Activated T-cell treated with anti-CD3 and anti-CD28 coated beads, Interleukin-2, amount 50 U/mL, for 72 hours (primary cell): Measurements from ENCODE around the gene NDUFB6. TPM values are rescaled to one million over a fixed set of nuclear protein-coding genes. Genes with fewer than 3 reads are reported as not detected.

Experiments
- ATAC-seq, 2 donors: fragments of 150-1000 bp; cut with Tn5 transposase; replicated peaks in 1 of 2; 2 replicates each; pipeline ENCODE4 v1.10.0; 2021; ENCODE audit warnings: moderate library complexity in 2 of 2, mild to moderate bottlenecking in 1 of 2
- DNase-seq, 2 donors: peaks; one replicate each; pipeline ENCODE4 v3.0.0; 2021 to 2022; ENCODE audit warnings: mixed read lengths in 1 of 2
- H3K27ac Mint-ChIP-seq: one replicate; pipeline ENCODE4 v1.8.0; 2022; ENCODE audit warnings: mild to moderate bottlenecking, moderate library complexity, mixed read lengths
- H3K27me3 Mint-ChIP-seq: one replicate; pipeline ENCODE4 v1.8.0; 2022; ENCODE audit warnings: low read depth, mixed read lengths
- H3K36me3 Mint-ChIP-seq, 2 donors: one replicate each; pipeline ENCODE4 v1.8.0; 2022; ENCODE audit warnings: mixed read lengths in 2 of 2, mild to moderate bottlenecking in 1 of 2; ENCODE audit not compliant: insufficient read depth in 2 of 2
- H3K4me1 Mint-ChIP-seq: one replicate; pipeline ENCODE4 v1.8.0; 2022; ENCODE audit warnings: low read depth, mixed read lengths
- H3K4me3 Mint-ChIP-seq, 2 donors: one replicate each; pipeline ENCODE4 v1.8.0; 2022; ENCODE audit warnings: mild to moderate bottlenecking in 2 of 2, mixed read lengths in 2 of 2, moderate library complexity in 2 of 2
- H3K9me3 Mint-ChIP-seq, 2 donors: one replicate each; pipeline ENCODE4 v1.8.0; 2022; ENCODE audit warnings: mixed read lengths in 2 of 2
- total RNA-seq, 2 donors: library from RNA; stranded (reverse); gene quantifications; one replicate each; pipeline ENCODE4 v1.2.3, GENCODE V29; 2022

The NDUFB6 gene
- total RNA-seq, 2 donors from 2014 or later = 29.2 to 31.7 TPM

DNA sequence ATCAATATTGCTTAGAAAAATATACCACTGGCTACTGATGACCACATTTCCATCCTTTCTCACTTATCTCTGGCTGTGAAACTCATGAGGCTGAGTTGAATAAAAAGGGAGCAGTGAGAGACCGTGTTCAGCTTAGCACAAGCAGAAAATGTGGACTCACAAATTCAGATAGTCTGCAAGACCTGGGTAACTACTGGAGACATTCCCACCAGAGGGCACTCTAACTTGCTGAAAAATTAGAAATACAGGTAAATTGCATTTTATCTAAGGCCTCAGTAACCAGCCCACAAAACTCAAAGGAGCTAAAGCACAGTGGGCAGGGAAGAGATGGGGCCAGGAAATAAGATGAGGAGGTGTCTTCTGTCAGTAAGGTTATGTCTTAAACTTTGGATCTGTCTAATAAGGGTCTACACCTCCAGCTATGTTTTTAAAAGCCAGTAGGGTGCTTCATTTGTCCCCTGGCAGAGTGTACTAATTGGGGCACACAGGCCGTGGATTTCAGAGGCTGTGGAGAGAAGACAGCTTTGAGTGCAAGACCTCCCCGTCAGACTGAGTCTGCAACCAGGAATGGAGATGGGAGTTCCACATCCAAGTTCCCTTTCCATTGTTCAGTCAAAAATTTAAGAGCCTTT, 8.7 kb upstream of the NDUFB6 start:
- Mint-ChIP-seq H3K36me3 (no peaks in the 10 kb centered on the region), H3K4me1 (peaks cover 8% of the 10 kb centered on the region), H3K9me3 (no peaks in the 10 kb centered on the region), H3K27ac (no peak overlapping the region), H3K27me3 (peaks cover 31% of the 10 kb centered on the region), H3K4me3 (no peak overlapping the region)
- DNase-seq (peak; percentile 15 to 31), ATAC-seq (peak; percentile 63 to 72)

DNA sequence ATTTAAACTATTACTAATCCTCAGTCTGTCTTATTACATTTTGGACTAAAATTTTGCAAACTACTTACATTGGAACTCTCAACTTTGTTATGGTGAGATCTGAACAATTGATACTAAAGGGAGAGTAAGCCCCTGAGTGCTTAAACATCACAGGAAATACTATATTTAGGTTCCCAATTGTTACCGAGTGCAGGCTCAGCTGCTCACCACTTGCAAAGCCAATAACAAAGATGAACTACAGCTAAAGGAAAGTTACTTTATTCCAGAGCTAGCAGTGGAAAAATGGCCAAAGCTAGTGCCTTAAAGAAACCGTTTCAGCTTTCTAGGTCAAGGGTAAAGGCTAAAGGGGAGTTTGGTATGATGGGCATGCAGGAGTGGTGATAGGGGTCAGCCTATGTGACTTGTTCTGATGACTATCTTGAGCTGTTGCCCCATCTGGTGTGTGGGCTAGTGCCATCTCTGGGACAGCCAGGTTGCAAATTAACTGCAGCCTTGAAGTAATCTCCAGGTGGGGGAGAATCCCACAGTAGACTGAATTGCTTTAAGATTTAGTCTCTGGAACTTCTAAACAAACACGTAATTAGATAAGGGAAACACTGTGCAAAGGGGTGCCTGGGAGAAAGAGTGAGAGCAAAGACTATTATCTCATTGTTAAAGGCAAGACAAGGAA, 7.8 kb upstream of the NDUFB6 start:
- Mint-ChIP-seq H3K9me3 (no peaks in the 10 kb centered on the region), H3K4me3 (no peak overlapping the region), H3K4me1 (peaks cover 8% of the 10 kb centered on the region), H3K27ac (no peak overlapping the region), H3K27me3 (peaks cover 26% of the 10 kb centered on the region), H3K36me3 (no peaks in the 10 kb centered on the region)
- no peak for DNase-seq
- ATAC-seq = no peak

GRCh38 chr9:32579706-32580331, 6.9 kb upstream of the NDUFB6 start:
- Mint-ChIP-seq H3K4me1 (peaks cover 8% of the 10 kb centered on the region), H3K27ac (peak overlapping the region; percentile 79)
- ATAC-seq = peak; percentile 35 to 56

DNA sequence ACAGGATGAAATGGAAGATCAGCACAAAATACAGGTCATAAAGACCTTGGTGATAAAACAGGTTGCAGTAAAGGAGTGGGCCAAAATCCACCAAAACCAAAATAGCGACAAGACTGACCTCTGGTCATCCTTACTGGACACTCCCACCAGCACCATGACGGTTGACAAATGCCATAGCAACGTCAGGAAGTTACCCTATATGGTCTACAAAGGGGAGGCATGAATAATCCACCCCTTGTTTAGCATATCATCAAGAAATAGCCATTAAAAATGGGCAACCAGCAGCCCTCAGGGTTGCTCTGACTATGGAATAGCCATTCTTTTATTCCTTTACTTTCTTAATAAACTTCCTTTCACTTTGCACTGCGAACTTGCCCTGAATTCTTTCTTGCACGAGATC, 6.0 kb upstream of the NDUFB6 start:
- ATAC-seq = no peak
- H3K4me1 Mint-ChIP-seq = peaks cover 11% of the 10 kb centered on the region
- no peak for DNase-seq

More at GRCh38 chr9:32579706-32580331, 6.9 kb upstream of the NDUFB6 start:
- no peaks in the 10 kb centered on the region for H3K9me3 Mint-ChIP-seq
- no peak overlapping the region for H3K4me3 Mint-ChIP-seq
- no peaks in the 10 kb centered on the region for H3K36me3 Mint-ChIP-seq
- DNase-seq = peak; percentile 75 to 79
- H3K27me3 Mint-ChIP-seq = peaks cover 19% of the 10 kb centered on the region

DNA sequence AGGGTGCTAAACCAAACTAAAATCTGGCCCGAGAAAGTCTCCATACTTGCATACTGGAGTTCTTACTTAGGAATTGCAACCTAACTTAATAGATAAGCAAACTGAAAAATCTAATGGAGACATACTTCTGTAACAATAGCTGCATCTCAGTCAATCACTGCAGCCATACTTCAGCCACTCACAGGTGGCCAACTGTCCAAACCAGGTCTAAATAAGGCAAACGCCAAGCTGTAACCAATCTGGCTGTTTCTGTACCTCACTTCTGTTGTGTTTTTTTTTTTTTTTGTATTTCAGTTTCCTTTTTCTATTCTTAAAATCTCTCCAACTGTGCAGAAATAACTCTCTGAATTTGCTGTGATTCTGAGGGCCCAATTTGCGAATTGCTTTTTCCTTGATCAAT, 4.4 kb upstream of the NDUFB6 start:
- ATAC-seq (no peak), DNase-seq (no peak)
- Mint-ChIP-seq H3K9me3 (no peaks in the 10 kb centered on the region), H3K27ac (no peak overlapping the region), H3K4me1 (peaks cover 22% of the 10 kb centered on the region), H3K27me3 (peaks cover 15% of the 10 kb centered on the region), H3K4me3 (no peak overlapping the region), H3K36me3 (peaks cover under 1 to 4% of the 10 kb centered on the region in 2 donors)

More for the DNA sequence above, 6.0 kb upstream of the NDUFB6 start:
- Mint-ChIP-seq H3K36me3 (no peaks in the 10 kb centered on the region), H3K4me3 (no peak overlapping the region), H3K9me3 (no peaks in the 10 kb centered on the region), H3K27me3 (peaks cover 15% of the 10 kb centered on the region), H3K27ac (no peak overlapping the region)

GRCh38 chr9:32574858-32575257, 1.9 kb upstream of the NDUFB6 start:
- DNase-seq (no peak), ATAC-seq (no peak)
- Mint-ChIP-seq H3K36me3 (peaks cover 3 to 7% of the 10 kb centered on the region in 2 donors), H3K9me3 (no peaks in the 10 kb centered on the region), H3K4me1 (peaks cover 39% of the 10 kb centered on the region), H3K4me3 (no peak overlapping the region), H3K27ac (no peak overlapping the region), H3K27me3 (peaks cover 2% of the 10 kb centered on the region)

DNA sequence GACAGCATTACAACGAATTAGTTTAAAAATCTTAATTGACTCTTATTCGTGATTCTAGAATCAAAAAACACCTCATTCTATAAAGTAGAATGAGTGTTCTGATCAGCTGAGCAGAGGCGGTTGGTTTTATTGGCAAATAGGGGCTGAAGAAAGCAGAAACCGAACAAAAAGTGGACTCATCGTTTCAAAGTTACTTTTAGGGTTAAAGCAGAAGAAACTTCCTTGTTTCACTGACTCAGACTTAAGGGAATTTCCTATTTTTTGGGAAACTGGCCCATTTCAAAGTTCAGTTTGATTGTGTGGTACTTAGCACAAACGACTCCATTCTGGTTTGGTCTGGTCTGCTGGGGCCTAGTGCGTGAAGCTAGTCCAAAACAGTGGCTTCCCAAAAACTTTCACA, 862 bp upstream of the NDUFB6 start:
- Mint-ChIP-seq H3K4me1 (peaks cover 38% of the 10 kb centered on the region), H3K27me3 (no peaks in the 10 kb centered on the region), H3K36me3 (peaks cover 3 to 8% of the 10 kb centered on the region in 2 donors), H3K4me3 (peak overlapping the region; percentile 100), H3K27ac (peak overlapping the region; percentile 99), H3K9me3 (no peaks in the 10 kb centered on the region)
- no peak for DNase-seq
- no peak for ATAC-seq

DNA sequence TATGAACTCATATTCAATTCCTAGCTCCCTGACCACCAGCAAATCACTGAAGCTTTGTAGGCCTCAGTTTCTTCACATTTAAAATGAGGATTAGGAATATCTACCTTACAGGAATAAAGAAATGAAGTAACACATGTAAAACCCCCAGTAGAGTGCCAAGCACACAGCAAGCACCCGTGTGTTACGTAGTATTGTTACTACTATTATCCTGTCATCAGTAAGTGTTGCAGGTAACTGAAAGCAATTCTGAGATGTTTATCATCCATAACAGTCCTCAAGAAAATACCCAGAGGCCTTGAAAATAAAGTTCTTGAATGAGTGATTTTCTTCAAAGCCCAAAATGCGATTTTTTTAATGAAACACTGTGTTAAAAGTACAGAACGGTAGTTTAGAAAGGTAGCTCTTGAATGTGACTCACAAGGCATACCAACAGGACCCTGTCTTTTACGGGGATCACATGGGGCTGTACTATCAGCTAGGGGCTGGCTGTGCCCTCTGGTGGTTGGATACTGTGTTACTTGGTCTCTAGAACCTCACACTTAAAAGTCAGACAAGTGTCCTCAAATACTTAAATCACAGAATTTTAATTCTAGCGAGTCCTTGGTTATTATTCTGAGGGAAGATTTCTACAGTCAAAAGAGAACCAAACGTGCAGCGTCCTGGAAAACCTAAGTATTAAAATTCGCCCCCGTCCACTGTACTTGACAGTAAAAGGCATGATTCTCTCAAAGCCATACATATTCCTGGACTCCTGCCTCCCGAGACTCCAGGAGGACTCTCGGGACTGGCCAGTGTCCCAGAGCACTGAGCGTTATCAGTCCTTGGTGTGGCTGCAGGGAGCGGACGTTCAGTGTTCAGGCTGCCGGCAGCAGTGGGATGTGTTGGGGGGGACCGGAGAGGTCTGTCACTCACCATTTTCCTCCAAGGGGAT, 725 bp downstream of the NDUFB6 start:
- DNase-seq (peak; percentile 76 to 83), ATAC-seq (peak; percentile 91 to 92)
- Mint-ChIP-seq H3K4me3 (peak overlapping the region; percentile 100), H3K4me1 (peaks cover 38% of the 10 kb centered on the region), H3K9me3 (no peaks in the 10 kb centered on the region), H3K27me3 (no peaks in the 10 kb centered on the region), H3K36me3 (peaks cover 3 to 16% of the 10 kb centered on the region in 2 donors), H3K27ac (peak overlapping the region; percentile 99)

DNA sequence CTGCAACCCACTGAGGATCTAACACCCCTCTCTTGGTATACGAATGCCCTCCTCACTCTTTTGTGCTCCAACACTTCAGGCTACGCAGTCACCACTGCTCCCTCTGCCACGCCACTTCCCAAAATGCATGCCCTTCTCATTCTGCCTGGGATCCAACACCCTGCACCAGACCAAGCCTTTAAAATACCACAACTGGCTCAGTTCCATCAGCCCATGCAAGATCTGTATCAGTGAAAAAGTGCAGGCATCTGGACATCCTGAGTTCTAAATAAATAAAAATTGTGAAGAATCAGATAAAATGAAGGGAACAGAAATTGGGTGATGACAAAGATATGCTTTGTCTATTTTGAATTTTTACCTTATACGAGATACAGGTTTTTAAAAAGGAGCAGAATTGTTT, 2.7 kb downstream of the NDUFB6 start:
- ATAC-seq = no peak

DNA sequence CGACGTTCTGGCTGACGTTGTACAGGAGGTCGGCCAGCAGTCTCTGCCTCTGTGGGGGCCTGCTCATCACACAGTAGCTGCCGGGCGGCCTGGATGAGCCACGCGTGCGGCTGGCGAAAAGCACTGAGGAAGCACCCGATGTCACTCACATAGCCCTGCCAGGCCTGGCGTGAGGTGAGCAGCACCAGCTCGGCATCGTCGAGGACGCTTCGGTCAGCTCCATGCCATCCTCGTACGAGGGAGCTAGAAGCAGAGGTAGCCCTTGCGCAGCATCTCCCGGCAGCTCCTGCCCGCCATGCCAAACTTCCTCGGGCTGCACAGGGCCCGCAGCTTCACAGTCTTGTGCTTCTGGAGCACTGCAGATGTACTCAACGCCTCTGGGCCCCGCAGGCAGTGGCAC, 6.2 kb downstream of the NDUFB6 start:
- no peaks in the 10 kb centered on the region for H3K27me3 Mint-ChIP-seq
- no peak overlapping the region for H3K27ac Mint-ChIP-seq
- DNase-seq (no peak), ATAC-seq (no peak)
- H3K4me3 Mint-ChIP-seq = no peak overlapping the region
- H3K4me1 Mint-ChIP-seq = peaks cover 24% of the 10 kb centered on the region
- peaks cover 3 to 13% of the 10 kb centered on the region in 2 donors for H3K36me3 Mint-ChIP-seq
- no peaks in the 10 kb centered on the region for H3K9me3 Mint-ChIP-seq

More for the DNA sequence above, 2.7 kb downstream of the NDUFB6 start:
- Mint-ChIP-seq H3K27ac (peak overlapping the region; percentile 65), H3K27me3 (no peaks in the 10 kb centered on the region), H3K36me3 (peaks cover 4 to 18% of the 10 kb centered on the region in 2 donors), H3K4me1 (peaks cover 42% of the 10 kb centered on the region), H3K4me3 (no peak overlapping the region), H3K9me3 (no peaks in the 10 kb centered on the region)
- no peak for DNase-seq

- DNase-seq = no peak
- Mint-ChIP-seq H3K27ac (no peak overlapping the region), H3K4me1 (peaks cover 18% of the 10 kb centered on the region), H3K27me3 (no peaks in the 10 kb centered on the region), H3K4me3 (no peak overlapping the region), H3K36me3 (peaks cover 3 to 13% of the 10 kb centered on the region in 2 donors), H3K9me3 (no peaks in the 10 kb centered on the region)
- peak in 1 of 2 donors; percentile 30 for ATAC-seq
Measured at GRCh38 chr9:32565967-32566366, 7.0 kb downstream of the NDUFB6 start.

DNA sequence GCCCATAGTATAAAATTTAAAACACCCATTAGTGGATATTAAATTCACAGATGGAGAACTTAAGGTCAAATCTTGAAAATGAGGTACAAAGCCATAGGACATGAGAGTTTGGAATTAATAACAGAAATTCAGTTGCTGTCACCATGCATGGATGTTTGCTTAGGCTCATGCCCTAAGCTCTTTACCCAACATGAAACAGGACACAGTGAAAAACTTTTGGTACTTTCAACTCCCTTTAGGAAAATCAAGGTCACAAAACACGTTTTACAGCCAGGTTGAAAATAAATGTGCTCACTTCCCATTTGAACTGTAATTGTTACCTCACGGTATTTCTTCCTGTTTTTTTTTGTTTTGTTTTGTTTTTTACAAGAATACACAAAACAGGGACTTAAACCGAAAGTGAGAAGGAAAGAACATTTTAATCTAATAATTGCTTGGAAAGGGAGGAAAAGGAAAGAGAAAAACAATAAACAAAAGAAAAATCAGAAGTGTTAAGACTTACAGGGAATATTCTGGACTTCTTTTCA, 14.5 kb downstream of the NDUFB6 start:
- Mint-ChIP-seq H3K27ac (peak overlapping the region; percentile 96), H3K36me3 (no peaks in the 10 kb centered on the region), H3K4me1 (peaks cover 25% of the 10 kb centered on the region), H3K27me3 (no peaks in the 10 kb centered on the region), H3K4me3 (no peak overlapping the region), H3K9me3 (no peaks in the 10 kb centered on the region)
- ATAC-seq = no peak
- DNase-seq = no peak
